Adipose tissue (tissue), 3 donors: Measurements from ENCODE around the gene TBC1D2. TPM values are rescaled to one million over a fixed set of nuclear protein-coding genes. Genes with fewer than 3 reads are reported as not detected.
A peak's percentile ranks its signal among the peaks of the same experiment; 100 is the strongest.
"Not testable (repeated sequence)": the region's sequence is repeated elsewhere in the genome, so short reads cannot be mapped to it uniquely, and the experiment has no call there.

Source experiments
- H3K27ac ChIP-seq: one replicate; pipeline ENCODE4 v1.5.1; 2013; ENCODE audit warnings: low read depth, low read length
- WGBS, 3 donors: extraction: QIAGEN DNeasy Blood & Tissue Kit; methylation state at CpG; one replicate each; pipeline ENCODE4 v1.1.7; 2013; 5-methylcytosine and 5-hydroxymethylcytosine counted together
- polyA plus RNA-seq, 3 donors: library from polyadenylated mRNA; stranded (reverse); fragments of 200-250 nt; gene quantifications; one replicate each; pipeline ENCODE4 v1.2.3, GENCODE V29; 2013
- donor health status: healthy with polysubstance abuse.
- donor health status: Bipolar disorder and iron deficiency.
- donor health status: healthy.

TBC1D2 gene, protein sequence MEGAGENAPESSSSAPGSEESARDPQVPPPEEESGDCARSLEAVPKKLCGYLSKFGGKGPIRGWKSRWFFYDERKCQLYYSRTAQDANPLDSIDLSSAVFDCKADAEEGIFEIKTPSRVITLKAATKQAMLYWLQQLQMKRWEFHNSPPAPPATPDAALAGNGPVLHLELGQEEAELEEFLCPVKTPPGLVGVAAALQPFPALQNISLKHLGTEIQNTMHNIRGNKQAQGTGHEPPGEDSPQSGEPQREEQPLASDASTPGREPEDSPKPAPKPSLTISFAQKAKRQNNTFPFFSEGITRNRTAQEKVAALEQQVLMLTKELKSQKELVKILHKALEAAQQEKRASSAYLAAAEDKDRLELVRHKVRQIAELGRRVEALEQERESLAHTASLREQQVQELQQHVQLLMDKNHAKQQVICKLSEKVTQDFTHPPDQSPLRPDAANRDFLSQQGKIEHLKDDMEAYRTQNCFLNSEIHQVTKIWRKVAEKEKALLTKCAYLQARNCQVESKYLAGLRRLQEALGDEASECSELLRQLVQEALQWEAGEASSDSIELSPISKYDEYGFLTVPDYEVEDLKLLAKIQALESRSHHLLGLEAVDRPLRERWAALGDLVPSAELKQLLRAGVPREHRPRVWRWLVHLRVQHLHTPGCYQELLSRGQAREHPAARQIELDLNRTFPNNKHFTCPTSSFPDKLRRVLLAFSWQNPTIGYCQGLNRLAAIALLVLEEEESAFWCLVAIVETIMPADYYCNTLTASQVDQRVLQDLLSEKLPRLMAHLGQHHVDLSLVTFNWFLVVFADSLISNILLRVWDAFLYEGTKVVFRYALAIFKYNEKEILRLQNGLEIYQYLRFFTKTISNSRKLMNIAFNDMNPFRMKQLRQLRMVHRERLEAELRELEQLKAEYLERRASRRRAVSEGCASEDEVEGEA
- polyA plus RNA-seq: 1 to 10 TPM; 2.6 to 6.9 (median 5.7) TPM

DNA sequence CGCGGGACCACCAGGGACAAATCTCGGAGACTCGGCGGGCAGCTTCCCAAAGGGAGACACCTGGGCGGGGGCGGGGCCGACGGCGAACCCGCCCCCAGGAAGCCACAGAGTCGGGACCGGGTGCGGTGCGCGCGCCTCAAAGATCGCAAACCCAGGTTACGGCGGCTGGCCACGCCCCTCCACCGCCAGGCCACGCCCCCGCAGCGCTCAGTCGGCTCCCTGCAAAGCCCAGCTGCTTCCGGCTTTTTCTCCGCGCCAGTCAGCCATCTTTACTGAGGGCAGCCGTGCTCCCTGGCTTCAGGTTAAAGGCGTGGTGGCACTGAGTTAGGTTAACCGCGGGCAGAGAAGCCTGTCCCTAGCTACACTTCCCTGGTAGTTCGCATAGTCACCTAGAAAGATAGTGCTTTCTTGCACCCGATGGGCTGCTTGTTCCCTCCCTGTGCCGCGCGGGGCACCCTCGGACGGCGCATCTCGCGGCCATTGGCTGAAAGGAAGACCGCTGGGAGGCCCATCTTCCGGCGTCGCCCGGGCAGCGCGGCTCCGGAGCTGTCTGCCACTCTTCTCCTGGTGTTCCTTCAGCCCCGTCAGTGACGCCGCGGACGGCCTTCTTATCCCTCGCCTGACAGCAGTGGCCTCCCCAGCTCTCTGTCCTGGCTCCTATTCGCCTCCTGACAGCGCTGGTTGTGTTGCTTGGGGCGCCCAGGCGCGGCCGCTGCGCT, at the start of gene TBC1D2:
TBC1D2 (minus strand) TSS at position 72 of the 719 bp plus-strand sequence. CDS start 108 bp downstream, outside the sequence.
- WGBS, 3 donors: 0 to 1% (median 1%) methylated on average over 63 to 64 of the region's 64 CpGs
- H3K27ac ChIP-seq: peak within 1 kb of the TSS; percentile 45

DNA sequence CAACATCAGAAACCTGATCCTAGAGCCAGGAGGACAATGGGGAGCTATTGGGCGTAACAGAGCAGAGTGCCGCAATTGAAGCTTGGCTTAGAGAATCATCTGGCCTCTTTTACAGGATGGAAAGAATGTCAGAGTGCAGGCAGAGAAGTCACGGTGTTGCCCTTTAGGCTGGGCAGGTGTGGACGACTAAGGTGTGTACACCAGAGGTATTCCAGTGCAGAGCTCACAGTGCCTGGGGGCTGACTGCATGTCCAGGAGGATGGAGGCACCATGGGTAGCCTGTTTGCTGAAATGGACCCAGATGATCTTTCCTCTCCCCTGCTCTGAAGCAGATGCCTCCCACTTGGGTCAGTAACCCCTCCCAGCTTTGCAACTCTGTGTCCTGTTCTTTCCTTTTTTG, 48.9 kb upstream of the TBC1D2 start:
- no peak overlapping the region for H3K27ac ChIP-seq
- WGBS, 3 donors: 89 to 95% (median 93%) methylated on average over 4 of the region's 4 CpGs

DNA sequence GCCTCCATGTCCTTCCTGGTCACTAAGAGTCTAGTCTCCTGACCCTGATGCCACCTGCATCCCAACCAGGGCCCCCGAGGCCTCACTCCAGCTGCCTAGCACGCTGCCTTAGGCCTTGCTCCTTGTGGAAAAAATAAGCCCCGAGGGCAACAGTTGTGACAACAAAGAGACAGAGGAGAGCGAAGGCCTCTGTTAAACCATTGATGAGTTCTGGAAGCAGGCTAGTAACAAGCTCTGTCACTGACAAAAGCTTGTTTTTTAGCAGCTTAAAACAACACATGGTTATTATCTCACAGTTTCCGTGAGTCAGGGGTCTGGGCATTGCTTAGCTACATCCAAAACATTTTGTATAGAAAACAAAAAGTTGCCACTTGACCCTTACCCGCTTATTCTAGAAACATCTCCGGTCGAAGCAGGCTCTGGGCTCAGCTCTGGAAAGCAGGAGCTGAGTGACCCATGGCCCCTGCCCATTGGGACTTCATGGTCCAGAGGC, 48.2 kb upstream of the TBC1D2 start:
- WGBS, 3 donors: 80 to 85% (median 84%) methylated on average over 8 of the region's 8 CpGs
- H3K27ac ChIP-seq: no peak overlapping the region

DNA sequence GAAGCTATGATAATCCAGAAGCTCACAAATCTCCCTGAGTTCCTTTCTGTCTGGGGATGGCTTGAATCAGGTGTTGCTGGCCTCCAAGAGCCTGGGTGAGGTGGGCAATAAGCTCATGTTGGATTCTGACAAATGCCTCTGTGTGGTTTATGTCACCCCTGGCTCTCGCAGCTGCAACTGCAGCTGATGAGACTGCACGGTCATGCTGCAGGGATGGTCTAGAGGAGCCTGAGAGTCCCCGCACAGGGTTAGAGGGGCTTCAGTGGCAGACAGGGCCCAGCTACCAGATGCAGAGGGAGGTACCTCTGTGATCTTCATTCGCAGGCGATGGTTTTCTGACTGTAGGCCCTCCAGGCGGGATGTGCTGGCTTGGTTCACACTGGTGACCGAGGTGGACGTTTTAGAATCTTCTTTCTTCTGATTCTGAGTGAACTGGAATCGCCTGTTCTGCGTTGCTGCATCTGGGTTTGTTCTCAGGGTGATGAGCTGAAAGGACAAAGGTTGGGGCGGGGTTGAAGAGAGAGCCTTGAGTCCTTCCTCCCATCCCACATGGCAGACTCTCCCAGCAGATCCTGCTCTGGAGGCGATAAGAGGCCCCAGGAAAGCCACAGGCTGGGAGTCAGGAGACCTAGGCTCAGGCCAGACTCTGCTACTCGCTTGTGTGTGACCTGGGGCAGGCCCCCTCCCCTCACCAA, 47.6 kb upstream of the TBC1D2 start:
- no peak overlapping the region for H3K27ac ChIP-seq
- 90 to 94% (median 94%) methylated on average over 13 of the region's 13 CpGs for WGBS, 3 donors

DNA sequence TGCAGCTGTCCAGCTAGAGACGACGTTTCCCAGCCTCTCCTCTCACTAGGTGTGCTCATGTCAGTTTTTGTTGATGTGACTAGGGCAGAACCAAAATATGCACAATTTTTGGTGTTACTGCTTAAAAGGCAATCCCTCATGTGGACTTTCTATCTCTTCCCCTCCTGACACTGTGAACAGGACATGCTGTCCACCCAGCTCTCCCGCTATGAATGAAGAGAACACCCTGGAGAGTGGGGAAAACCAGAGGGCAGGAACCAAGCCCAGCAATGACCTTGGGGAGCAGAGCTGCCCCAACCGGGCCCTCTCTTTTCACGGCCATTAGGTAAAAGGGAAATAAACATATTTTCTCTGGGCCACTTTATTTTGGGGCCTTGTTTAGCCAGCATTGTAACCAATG, 46.7 kb upstream of the TBC1D2 start:
- whole genome bisulfite sequencing, 3 donors: 53 to 67% (median 56%) methylated on average over 5 of the region's 5 CpGs
- H3K27ac ChIP-seq: no peak overlapping the region

DNA sequence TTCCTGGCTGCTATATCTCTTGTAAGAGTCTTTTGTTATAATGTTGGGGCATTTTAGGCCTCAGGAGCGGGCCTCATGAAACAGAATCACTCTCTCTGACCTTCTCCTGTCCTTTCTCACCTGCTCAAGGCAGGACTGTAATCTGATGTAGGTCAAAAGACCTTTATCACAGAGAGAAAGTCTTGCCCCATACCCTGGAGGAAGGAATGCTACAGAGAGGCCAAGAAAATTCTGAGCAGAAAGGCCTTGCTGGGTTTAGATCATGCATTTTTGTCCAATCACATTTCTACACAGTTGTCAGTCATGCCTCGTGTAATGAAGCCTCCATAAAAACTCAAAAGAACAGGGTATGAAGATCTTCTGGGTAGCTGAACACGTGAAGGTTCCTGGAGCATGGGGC, 45.2 kb upstream of the TBC1D2 start:
- H3K27ac ChIP-seq: no peak overlapping the region
- WGBS, 3 donors: 87 to 92% (median 90%) methylated on average over 3 of the region's 3 CpGs

DNA sequence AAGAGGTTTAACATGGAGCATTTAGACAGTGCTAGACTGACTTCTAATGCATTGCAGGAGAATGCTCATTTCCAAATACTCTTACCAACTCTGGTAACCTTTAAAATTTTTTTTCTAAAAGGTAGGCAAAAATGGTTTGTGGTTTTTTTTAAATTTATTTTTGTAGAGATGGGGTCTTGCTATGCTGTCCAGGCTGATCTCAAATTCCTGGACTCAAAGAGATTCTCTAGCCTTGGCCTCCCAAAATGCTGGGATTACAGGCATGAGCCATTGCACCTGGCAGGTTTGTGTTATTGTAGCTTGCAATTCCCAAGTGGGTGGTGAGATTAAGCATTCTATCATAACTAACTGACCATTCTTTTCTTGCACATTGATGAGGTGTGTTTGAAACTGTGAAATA, 43.0 kb upstream of the TBC1D2 start:
- no peak overlapping the region for H3K27ac ChIP-seq

DNA sequence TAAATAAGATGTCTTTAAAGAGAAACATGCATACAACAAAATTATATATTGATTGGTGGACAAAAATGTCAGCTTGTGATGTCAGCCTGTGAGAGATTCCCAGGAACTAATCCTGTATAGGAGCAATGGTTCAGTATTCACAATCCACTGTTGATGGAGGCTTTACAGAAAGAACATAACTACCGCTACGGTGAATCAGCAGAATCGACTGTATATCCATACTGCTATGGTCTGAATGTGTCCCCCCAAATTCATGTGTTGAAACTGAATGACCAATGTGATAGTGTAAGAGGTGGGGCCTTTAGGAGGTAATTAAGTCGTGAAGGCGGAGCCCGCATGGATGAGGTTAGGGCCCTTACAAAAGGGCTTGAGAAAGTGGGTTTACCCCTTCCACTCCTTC, 40.4 kb upstream of the TBC1D2 start:
- no peak overlapping the region for H3K27ac ChIP-seq
- WGBS, 3 donors: 82 to 96% (median 83%) methylated on average over 6 of the region's 6 CpGs

DNA sequence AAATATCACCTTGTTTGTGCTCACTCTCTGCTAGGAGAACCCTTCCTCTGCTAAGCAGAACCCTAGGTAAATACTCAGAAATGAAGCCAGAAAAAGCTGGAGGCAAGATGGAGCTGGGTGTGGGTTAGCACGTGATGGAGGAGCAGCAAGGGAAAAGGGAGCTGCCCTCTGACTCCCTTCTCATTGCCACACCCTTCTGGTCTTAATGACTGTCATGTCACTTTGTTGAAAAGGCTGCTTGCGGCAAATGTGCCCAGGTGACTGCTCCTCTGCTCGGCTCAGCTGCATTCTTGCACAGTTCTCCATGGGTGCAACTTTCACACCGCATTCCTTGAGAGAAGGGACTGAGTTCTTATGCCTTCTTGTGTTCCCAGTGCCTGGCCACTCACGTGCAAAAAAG, 36.4 kb upstream of the TBC1D2 start:
- WGBS, 3 donors: 65% methylated on average over 5 of the region's 5 CpGs
- no peak overlapping the region for H3K27ac ChIP-seq

DNA sequence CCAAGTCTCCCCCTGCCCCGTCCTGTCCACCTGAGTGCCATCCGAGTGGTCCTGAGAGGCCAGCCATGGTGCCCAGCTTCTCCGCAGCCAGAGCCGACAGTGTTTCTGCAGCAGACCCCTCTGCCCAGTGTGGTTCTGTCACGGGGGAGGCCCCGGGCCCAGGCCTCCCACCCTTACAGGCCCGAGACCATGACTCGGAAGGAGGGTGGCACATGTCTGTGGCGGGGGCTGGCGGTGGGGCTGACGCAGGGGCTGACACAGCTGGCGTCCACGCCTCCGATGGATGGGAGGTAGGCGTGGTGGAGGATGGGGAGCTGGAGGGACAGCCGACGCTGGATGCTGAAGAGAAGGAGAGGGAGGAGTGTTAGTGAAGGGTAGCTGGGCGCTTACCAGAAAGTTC, 35.0 kb upstream of the TBC1D2 start:
- WGBS, 3 donors: 91 to 96% (median 95%) methylated on average over 18 of the region's 18 CpGs
- H3K27ac ChIP-seq: no peak overlapping the region

DNA sequence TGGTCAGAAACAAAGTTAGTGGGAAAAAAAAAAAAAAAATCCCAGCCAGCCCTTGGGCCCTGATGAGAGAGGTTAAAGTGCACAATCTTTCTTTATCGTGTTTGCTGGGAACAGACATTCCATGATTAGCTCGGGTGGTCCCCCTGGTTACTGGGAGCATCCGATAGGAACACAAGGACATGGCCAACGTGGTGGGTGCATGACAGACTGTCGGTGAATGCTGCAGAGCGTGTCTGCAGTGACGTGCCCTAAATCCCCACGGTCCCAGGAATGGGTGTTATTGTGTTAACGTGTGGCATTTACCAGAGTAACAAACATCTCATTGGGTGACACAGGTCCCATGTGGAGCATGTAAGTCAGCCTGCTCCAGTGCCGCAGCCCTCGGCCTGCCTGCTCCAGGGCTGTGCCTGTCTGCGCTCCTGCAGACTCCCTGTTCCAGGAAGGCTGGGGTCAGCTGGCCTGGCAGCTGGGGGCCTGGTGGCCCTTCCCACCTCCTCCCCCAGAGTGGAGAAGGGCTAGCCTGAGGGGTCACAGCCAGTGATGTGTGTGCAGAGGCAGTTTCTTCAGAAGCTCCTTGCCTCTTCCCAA, 34.3 kb upstream of the TBC1D2 start:
- WGBS, 3 donors: 79 to 80% (median 79%) methylated on average over 12 of the region's 12 CpGs
- H3K27ac ChIP-seq: no peak overlapping the region

DNA sequence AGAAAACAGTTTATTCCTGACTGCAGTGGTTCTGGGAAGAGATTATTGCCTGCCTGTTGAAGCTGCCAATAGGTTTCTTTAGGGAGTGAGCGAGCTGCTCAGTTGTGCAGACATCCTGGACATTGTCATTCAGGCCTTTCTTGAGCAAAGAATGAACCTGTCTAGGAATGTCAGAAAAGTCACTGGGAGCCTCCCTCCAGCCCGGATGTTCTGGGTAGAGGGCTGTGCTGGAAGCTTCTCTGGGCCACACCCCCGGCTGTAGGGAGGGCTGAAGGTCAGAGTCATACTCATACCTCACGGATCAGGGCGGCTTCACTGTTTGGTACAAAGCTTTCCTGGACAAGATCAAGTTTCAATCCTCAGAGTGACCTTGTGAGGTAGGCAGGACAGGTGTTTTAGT, 33.4 kb upstream of the TBC1D2 start:
- H3K27ac ChIP-seq: no peak overlapping the region
- 59 to 67% (median 62%) methylated on average over 5 of the region's 5 CpGs for WGBS, 3 donors

DNA sequence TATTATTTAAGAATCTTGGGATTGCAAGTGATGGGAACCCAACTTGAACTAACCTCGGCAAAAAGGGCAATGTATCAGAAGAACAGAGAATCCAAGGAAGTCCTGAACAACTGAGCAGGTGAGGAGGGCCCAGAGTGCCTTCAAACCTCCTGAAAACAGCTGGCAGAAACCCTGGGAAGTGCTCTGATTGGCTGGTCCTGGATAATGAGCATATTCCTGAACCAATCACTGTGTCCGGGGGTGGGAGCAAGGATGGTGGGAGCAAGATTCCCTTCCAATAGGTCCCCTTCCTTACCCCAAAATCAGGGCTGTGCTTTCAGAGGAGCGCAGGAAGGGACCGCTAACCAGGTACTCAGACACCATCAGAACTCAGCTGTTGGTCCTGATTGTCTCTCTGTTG, 31.9 kb upstream of the TBC1D2 start:
- no peak overlapping the region for H3K27ac ChIP-seq
- 91 to 94% (median 94%) methylated on average over 4 of the region's 4 CpGs for WGBS, 3 donors

DNA sequence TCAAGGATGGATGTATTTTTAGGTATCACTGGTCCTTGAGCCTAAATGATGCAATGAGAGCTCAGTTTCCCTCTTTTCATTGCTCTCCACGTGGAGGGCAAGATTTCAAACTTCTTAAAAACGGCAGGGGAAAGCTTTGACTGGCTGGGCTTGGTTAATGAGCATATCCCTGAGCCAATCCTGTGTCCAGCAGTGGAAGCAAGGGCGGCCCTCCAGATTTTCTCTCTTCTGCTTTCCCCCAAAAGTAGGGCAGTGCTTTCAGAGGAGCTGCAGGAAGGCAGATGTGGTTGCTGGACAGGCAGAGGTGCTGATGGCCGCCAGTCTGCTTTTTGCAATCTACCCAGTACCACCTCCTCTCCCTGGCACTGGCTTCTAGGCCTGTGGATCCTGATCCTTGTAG, 30.0 kb upstream of the TBC1D2 start:
- no peak overlapping the region for H3K27ac ChIP-seq
- WGBS, 3 donors: 66 to 68% (median 68%) methylated on average over 4 of the region's 4 CpGs

DNA sequence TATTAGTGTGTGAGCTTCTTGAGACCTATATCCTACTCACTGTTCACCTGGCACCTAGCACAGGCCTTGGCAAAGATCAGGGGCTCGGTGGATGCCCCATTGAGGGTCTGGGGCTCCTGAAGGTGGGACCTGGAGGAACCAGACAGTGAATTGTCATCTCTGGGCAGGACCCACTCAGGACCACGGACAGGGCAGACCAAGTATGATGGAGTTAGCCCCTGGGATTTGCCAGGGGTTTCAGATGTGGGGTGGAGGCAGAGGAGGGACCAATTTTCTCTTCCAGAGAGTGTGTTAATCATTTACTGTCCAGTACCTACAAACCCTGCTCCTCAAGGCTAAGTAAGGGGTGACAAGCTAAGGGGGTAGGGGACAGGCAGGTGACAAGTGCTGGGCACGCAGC, 29.3 kb upstream of the TBC1D2 start:
- WGBS, 3 donors: 58 to 70% (median 63%) methylated on average over 3 of the region's 3 CpGs
- H3K27ac ChIP-seq: no peak overlapping the region

DNA sequence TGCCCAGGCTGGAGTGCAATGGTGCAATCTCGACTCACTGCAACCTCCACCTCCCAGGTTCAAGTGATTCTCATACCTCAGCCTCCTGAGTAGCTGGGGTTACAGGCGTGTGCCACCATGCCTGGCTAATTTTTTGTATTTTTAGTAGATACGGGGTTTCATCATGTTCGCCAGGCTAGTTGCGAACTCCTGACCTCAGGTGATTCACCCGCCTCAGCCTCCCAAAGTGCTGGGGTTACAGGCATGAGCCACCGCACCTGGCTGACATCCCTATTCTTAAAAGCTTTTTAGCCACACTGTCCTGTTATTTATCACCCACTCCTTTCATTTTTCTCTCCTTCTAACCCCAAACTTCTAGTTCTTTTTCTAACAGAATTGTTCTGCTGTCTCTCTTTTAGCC, 27.7 kb upstream of the TBC1D2 start:
- WGBS, 3 donors: 67 to 69% (median 68%) methylated on average over 7 of the region's 7 CpGs
- not testable (repeated sequence) for H3K27ac ChIP-seq

DNA sequence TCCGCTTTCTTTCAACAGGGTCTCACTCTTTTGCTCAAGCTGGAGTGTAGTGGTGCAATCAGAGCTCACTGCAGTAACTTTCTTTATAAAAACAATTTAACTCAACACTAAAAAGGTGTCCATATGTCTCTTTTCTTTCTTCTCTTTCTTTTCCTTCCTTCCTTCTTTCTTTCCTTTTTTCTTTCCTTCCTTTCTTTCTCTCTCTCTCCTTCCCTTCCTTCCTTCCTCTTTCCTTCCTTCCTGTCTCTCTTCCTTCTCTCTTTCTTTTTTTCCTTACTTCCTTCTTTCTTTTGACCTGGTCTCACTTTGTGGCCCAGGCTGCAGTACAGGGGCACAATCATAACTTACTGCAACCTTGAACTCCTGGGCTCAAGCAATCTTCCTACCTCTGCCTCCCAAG, 25.8 kb upstream of the TBC1D2 start:
- WGBS, 3 donors: 86 to 91% (median 88%) methylated on average over 1 of the region's 1 CpG
- no peak overlapping the region for H3K27ac ChIP-seq

DNA sequence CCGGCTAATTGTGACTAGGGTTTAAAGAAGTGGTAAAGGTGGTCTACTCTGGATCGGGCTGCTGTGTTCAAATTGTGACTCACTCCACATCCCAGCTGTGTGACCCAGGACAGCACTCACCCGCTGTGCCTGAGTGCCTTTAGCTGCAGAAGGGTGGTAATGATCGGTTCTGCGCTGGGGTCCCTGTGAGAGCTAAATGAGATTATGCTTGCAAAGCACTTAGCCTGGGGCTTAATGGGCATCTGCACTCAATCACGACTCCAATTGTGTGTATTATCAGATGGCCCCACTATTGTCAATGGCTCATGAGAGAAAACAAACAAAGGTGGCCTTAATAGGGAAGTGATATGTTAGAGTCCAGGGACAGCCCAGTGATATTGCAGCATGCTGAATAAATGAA, 25.1 kb upstream of the TBC1D2 start:
- WGBS, 3 donors: 50 to 59% (median 55%) methylated on average over 6 of the region's 6 CpGs
- H3K27ac ChIP-seq: no peak overlapping the region
